GM12873 (cell line): Measurements from ENCODE around the gene CFAP91.
A peak's percentile ranks its signal among the peaks of the same experiment; 100 is the strongest.

Experiments used
- TF ChIP-seq, protein P1 (sequence below): IDR thresholded peaks from 2 replicates; pipeline ENCODE4 v1.5.1; 2012; ENCODE audit warnings: low read depth, mild to moderate bottlenecking, moderate library complexity, low read length, control low read depth; ENCODE audit not compliant: insufficient read depth; ENCODE audit errors: missing control alignments

The CFAP91 gene

GRCh38 chr3:119702530-119703527 lies at the start of gene CFAP91:
TSS of gene CFAP91 (plus strand) at chr3:119703022. CDS start at chr3:119703099, 77 bp downstream.
- TF ChIP-seq, protein P1, sequence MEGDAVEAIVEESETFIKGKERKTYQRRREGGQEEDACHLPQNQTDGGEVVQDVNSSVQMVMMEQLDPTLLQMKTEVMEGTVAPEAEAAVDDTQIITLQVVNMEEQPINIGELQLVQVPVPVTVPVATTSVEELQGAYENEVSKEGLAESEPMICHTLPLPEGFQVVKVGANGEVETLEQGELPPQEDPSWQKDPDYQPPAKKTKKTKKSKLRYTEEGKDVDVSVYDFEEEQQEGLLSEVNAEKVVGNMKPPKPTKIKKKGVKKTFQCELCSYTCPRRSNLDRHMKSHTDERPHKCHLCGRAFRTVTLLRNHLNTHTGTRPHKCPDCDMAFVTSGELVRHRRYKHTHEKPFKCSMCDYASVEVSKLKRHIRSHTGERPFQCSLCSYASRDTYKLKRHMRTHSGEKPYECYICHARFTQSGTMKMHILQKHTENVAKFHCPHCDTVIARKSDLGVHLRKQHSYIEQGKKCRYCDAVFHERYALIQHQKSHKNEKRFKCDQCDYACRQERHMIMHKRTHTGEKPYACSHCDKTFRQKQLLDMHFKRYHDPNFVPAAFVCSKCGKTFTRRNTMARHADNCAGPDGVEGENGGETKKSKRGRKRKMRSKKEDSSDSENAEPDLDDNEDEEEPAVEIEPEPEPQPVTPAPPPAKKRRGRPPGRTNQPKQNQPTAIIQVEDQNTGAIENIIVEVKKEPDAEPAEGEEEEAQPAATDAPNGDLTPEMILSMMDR: no peak

DNA sequence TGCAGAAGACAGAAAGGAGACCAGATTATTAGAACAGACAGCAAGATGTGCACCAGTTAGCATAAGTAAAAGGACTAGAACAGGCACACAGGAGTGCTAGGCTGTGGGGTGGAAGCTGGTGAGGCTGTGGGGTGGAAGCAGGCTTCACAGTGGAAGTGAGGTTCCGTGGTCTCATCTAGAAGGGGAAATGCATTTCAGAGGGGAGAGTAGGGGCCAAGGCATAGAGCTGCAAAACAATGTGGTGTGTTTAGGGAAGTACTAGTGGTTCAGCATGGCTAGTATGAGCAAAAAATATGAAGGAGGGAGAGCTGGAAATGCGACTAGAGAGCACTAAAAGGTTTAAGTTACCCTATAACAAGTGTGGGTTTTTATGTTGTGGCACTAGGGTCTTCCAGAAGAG lies 48.9 kb upstream of the CFAP91 start:
- TF ChIP-seq, protein P1: no peak

GRCh38 chr3:119657887-119658702 lies 44.7 kb upstream of the CFAP91 start:
- TF ChIP-seq, protein P1: peak; percentile 2

DNA sequence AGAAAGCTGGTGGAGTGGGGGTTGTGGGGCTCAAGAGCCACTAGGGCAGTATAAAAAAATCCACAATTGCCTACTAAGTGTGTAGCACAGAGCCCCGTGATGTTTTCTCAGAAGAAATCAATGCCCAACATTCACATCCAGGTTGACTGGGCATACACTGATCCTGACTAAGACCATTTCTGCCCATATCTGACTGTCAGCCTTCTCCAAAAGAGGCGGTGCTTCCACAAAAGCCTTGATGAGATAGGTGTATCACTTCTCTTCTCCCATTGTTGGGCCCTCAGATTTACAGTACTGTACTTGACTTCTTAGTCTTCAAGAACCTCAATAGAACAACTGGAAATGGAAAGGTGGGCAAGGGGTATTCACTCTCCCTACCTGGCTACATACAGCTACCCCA lies 43.8 kb upstream of the CFAP91 start:
- TF ChIP-seq, protein P1: no peak

DNA sequence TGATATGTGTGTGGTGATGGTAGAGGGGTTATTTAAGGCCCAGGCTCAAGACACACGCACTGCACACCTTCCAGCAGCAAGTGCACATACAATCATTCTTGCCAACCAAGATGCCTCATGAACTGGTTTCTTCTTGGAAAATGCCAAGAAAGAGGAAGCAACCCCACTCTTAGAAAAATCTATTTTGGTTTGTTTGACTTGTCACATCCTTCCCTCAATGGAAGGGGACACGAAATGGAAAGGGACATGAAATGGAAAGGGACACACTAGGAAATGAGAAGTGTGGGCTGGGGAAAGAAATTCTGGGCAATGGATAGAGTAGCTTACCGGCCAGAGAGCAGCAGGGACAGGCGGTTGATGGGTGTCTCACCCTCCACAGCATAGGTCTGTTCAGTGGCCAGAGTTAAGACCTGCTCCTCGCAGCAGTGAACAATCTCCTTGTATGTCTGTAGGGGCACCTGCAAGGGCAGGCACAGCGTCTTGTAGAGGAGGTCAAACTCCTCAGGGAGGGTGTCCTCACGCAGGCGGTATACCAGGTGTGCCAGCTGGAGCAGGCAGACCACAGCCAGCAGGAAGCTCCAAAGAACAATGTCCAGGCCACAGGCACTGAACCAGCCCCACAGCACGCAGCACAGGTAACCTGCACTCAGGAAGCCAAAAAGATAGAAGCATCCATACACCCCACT lies 43.1 kb upstream of the CFAP91 start:
- TF ChIP-seq, protein P1: no peak

- TF ChIP-seq, protein P1: no peak
These were observed 42.1 kb upstream of the CFAP91 start, which contains the start of gene POPDC2 for GRCh38 chr3:119660474-119661440. TSS of gene POPDC2 (minus strand) at chr3:119660589. CDS start at chr3:119660423, 166 bp downstream.
